Liver (tissue), 9 donors: ENCODE results near the gene CSTPP1. TPM values are rescaled to one million over a fixed set of nuclear protein-coding genes. Genes with fewer than 3 reads are reported as not detected.
A peak's percentile ranks its signal among the peaks of the same experiment; 100 is the strongest.

Experiments used
- DNase-seq: peaks from one replicate; pipeline ENCODE4 v3.0.0-alpha.2; 2017; ENCODE audit warnings: low spot score
- H3K27ac ChIP-seq, 2 donors: one replicate each; pipeline ENCODE4 v1.7.0; 2013; ENCODE audit warnings: inconsistent platforms in 2 of 2, low read length in 2 of 2, control low read depth in 1 of 2, low read depth in 1 of 2, mild to moderate bottlenecking in 1 of 2
- H3K27me3 ChIP-seq, 4 donors: one replicate each; pipeline versions ENCODE4 v1.6.1 to v1.7.0; 2013; ENCODE audit warnings: low read length in 3 of 4, inconsistent platforms in 1 of 4, mild to moderate bottlenecking in 1 of 4, moderate library complexity in 1 of 4; ENCODE audit not compliant: control insufficient read depth in 4 of 4, insufficient read depth in 4 of 4
- H3K36me3 ChIP-seq, 4 donors: one replicate each; pipeline versions ENCODE4 v1.6.1 to v1.7.0; 2013; ENCODE audit warnings: low read length in 3 of 4, mild to moderate bottlenecking in 3 of 4, low read depth in 1 of 4, moderate library complexity in 1 of 4; ENCODE audit not compliant: control insufficient read depth in 4 of 4, insufficient read depth in 3 of 4
- H3K4me1 ChIP-seq, 4 donors: one replicate each; pipeline versions ENCODE4 v1.6.1 to v1.7.0; 2013; ENCODE audit warnings: low read length in 3 of 4, mild to moderate bottlenecking in 3 of 4, moderate library complexity in 1 of 4; ENCODE audit not compliant: control insufficient read depth in 4 of 4, insufficient read depth in 4 of 4
- H3K4me3 ChIP-seq, 3 donors: one replicate each; pipeline versions ENCODE4 v1.6.1 to v1.7.0; 2013; ENCODE audit warnings: low read length in 3 of 3, control low read depth in 1 of 3, low read depth in 1 of 3, mild to moderate bottlenecking in 1 of 3
- H3K9ac ChIP-seq, 2 donors: one replicate each; pipeline ENCODE4 v1.7.0; 2013; ENCODE audit warnings: low read length in 2 of 2, mild to moderate bottlenecking in 2 of 2, moderate library complexity in 2 of 2, control low read depth in 1 of 2, low read depth in 1 of 2
- H3K9me3 ChIP-seq, 4 donors: one replicate each; pipeline versions ENCODE4 v1.6.1 to v1.7.0; 2013; ENCODE audit warnings: low read length in 3 of 4; ENCODE audit not compliant: control insufficient read depth in 4 of 4
- CTCF ChIP-seq: fragments of 150-350 bp; IDR thresholded peaks from 2 replicates; pipeline ENCODE4 v1.5.1; 2017; ENCODE audit warnings: improper control_type of control experiment, low read depth, low read length; ENCODE audit not compliant: missing input control
- FOXA1 ChIP-seq: IDR thresholded peaks from 2 replicates; pipeline ENCODE4 v1.6.1; 2016; ENCODE audit warnings: antibody characterized with exemption
- GABPA ChIP-seq, 2 donors: IDR thresholded peaks in 1 of 2; conservative IDR thresholded peaks in 1 of 2; 2 replicates each; pipeline ENCODE4 v1.6.1; 2016; ENCODE audit warnings: antibody characterized with exemption in 2 of 2, mild to moderate bottlenecking in 1 of 2, moderate library complexity in 1 of 2
- HNF4A ChIP-seq, 2 donors: conservative IDR thresholded peaks; 2 replicates each; pipeline ENCODE4 v1.6.1; 2016; ENCODE audit warnings: antibody characterized with exemption in 2 of 2, mild to moderate bottlenecking in 2 of 2
- HNF4G ChIP-seq: IDR thresholded peaks from 2 replicates; pipeline ENCODE4 v1.6.1; 2016; ENCODE audit warnings: antibody characterized with exemption
- MAX ChIP-seq: IDR thresholded peaks from 2 replicates; pipeline ENCODE4 v1.6.1; 2016; ENCODE audit warnings: antibody characterized with exemption
- NR2F2 ChIP-seq: IDR thresholded peaks from 2 replicates; pipeline ENCODE4 v1.6.1; 2016; ENCODE audit warnings: antibody characterized with exemption
- RAD21 ChIP-seq, 2 donors: IDR thresholded peaks; 2 replicates each; pipeline ENCODE4 v1.6.1; 2016; ENCODE audit warnings: antibody characterized with exemption in 2 of 2, mild to moderate bottlenecking in 2 of 2
- REST ChIP-seq: IDR thresholded peaks from 2 replicates; pipeline ENCODE4 v1.6.1; 2016; ENCODE audit warnings: antibody characterized with exemption, mild to moderate bottlenecking
- RXRA ChIP-seq, 2 donors: IDR thresholded peaks; 2 replicates each; pipeline ENCODE4 v1.6.1; 2017 to 2018; ENCODE audit warnings: antibody characterized with exemption in 2 of 2, mild to moderate bottlenecking in 1 of 2
- SP1 ChIP-seq: IDR thresholded peaks from 2 replicates; pipeline ENCODE4 v1.6.1; 2018; ENCODE audit warnings: antibody characterized with exemption, mild to moderate bottlenecking
- TAF1 ChIP-seq: conservative IDR thresholded peaks from 2 replicates; pipeline ENCODE4 v1.6.1; 2016; ENCODE audit warnings: antibody characterized with exemption, mild to moderate bottlenecking
- YY1 ChIP-seq: IDR thresholded peaks from 2 replicates; pipeline ENCODE4 v1.6.1; 2016; ENCODE audit warnings: antibody characterized with exemption, mild to moderate bottlenecking
- ZBTB33 ChIP-seq: IDR thresholded peaks from 2 replicates; pipeline ENCODE4 v1.6.1; 2016; ENCODE audit warnings: antibody characterized with exemption
- WGBS: extraction: QIAGEN DNeasy Blood & Tissue Kit; methylation state at CpG from one replicate; pipeline ENCODE4 v1.1.7; 2013; 5-methylcytosine and 5-hydroxymethylcytosine counted together
- polyA plus RNA-seq, 2 donors: library from polyadenylated mRNA; stranded (reverse) in 1 of 2; unstranded in 1 of 2; fragments of 200-250 nt in 1 of 2; fragments of >200 nt in 1 of 2; fragmentation: Nextera tagmentation in 1 of 2; extraction: Ambion mirVana in 1 of 2; gene quantifications; one replicate each; pipeline versions ENCODE4 v1.2.1 to v1.2.3, GENCODE V29; 2013 to 2015
- total RNA-seq, 2 donors: library from RNA; depleted of rRNA; stranded (reverse); fragments of >200 nt; gene quantifications; one replicate each; pipeline ENCODE4 v1.2.3, GENCODE V29; 2014
- donor health status: healthy.
- donor health status: healthy.
- donor health status: healthy.
- donor health status: healthy.
- donor health status: healthy.

The CSTPP1 gene
- total and polyA plus RNA-seq, 4 donors = 5.4 to 6.6 (median 5.7) TPM

GRCh38 chr11:47152953-47153950, 216.7 kb downstream of the CSTPP1 start:
- Histone ChIP-seq H3K27ac (no peak overlapping the region), H3K36me3 (no peaks in the 10 kb centered on the region), H3K9me3 (no peaks in the 10 kb centered on the region), H3K4me3 (no peak overlapping the region), H3K27me3 (no peaks in the 10 kb centered on the region), H3K9ac (no peak overlapping the region), H3K4me1 (peaks cover 0 to 4% (median 0%) of the 10 kb centered on the region in 4 donors)
- TF ChIP-seq RAD21 (IDR thresholded peaks at IDR 0.05) (peak; percentile 99 to 100), ZBTB33 (no peak), RXRA (IDR thresholded peaks at IDR 0.05) (peak in 1 of 2 donors; percentile 42), NR2F2 (peak; percentile 86), FOXA1 (no peak), HNF4G (peak; percentile 14), HNF4A (conservative IDR thresholded peaks at IDR 0.05) (peak; percentile 53 to 75), CTCF (peak; percentile 99)
- peak; percentile 81 for DNase-seq
- WGBS = 46% methylated on average over 11 of the region's 11 CpGs

- WGBS = 70% methylated on average over 18 of the region's 18 CpGs
- no peak overlapping the region for H3K4me3 ChIP-seq
- no peaks in the 10 kb centered on the region for H3K27me3 ChIP-seq
- H3K9me3 ChIP-seq = no peaks in the 10 kb centered on the region
- no peak for TF ChIP-seq RXRA (IDR thresholded peaks at IDR 0.05)
- TF ChIP-seq GABPA (IDR thresholded peaks at IDR 0.05 in 1 of 2, conservative IDR thresholded peaks at IDR 0.05 in 1 of 2) = no peak
- no peak for TF ChIP-seq NR2F2
- no peak for TF ChIP-seq FOXA1
- no peak for TF ChIP-seq YY1
- no peak for TF ChIP-seq RAD21 (IDR thresholded peaks at IDR 0.05)
- no peak for TF ChIP-seq TAF1
- no peak for TF ChIP-seq MAX
- no peak for TF ChIP-seq SP1
- no peak for TF ChIP-seq REST
- H3K4me1 ChIP-seq = peaks cover 0 to 4% (median 0%) of the 10 kb centered on the region in 4 donors
- no peak overlapping the region for H3K27ac ChIP-seq
- DNase-seq = no peak
- no peak overlapping the region for H3K9ac ChIP-seq
- H3K36me3 ChIP-seq = no peaks in the 10 kb centered on the region
Measured at GRCh38 chr11:47154616-47155570, 218.3 kb downstream of the CSTPP1 start.
